ENCODE data around the gene THAP9.
"Not testable (repeated sequence)": the region's sequence is repeated elsewhere in the genome, so short reads cannot be mapped to it uniquely, and the experiment has no call there.

The THAP9 gene

GRCh38 chr4:82900411-82901182 is at the start of gene THAP9:
TSS of gene THAP9 (plus strand) at chr4:82900735. CDS start at chr4:82900803, 68 bp downstream.
- DNase-seq, result peak; percentile 97

- DNase-seq, result no peak
Observed at GRCh38 chr4:82851318-82851717, 49.2 kb upstream of the THAP9 start.

GRCh38 chr4:82851885-82852750 is 48.4 kb upstream of the THAP9 start:
- no peak for DNase-seq

- DNase-seq, result no peak
Observed at GRCh38 chr4:82852751-82853285, 47.7 kb upstream of the THAP9 start.

- DNase-seq, result not testable (repeated sequence)
Observed at GRCh38 chr4:82860487-82860886, 40.0 kb upstream of the THAP9 start.

- no peak for DNase-seq
Observed at GRCh38 chr4:82861529-82861928, 39.0 kb upstream of the THAP9 start.

GRCh38 chr4:82864336-82864979 is 36.1 kb upstream of the THAP9 start:
- DNase-seq, result no peak

- no peak for DNase-seq
Observed at GRCh38 chr4:82865592-82865991, 34.9 kb upstream of the THAP9 start.

- not testable (repeated sequence) for DNase-seq
Observed at GRCh38 chr4:82866033-82866432, 34.5 kb upstream of the THAP9 start.

- no peak for DNase-seq
Observed at GRCh38 chr4:82866706-82867385, 33.7 kb upstream of the THAP9 start.

- DNase-seq, result no peak
Observed at GRCh38 chr4:82868572-82868971, 32.0 kb upstream of the THAP9 start.

GRCh38 chr4:82885410-82885809 is 15.1 kb upstream of the THAP9 start:
- DNase-seq, result no peak

- no peak for DNase-seq
Observed at GRCh38 chr4:82886147-82886942, 14.2 kb upstream of the THAP9 start.

- DNase-seq, result no peak
Observed at GRCh38 chr4:82889287-82889686, 11.2 kb upstream of the THAP9 start.

- no peak for DNase-seq
Observed at GRCh38 chr4:82890528-82890900, 10.0 kb upstream of the THAP9 start.

GRCh38 chr4:82890901-82891706 is 9.4 kb upstream of the THAP9 start, which contains the start of gene SEC31A:
TSS of gene SEC31A (minus strand) at chr4:82891153. CDS start at chr4:82881936, 9,217 bp downstream.
- peak; percentile 99 for DNase-seq

- no peak for DNase-seq
Observed at GRCh38 chr4:82891707-82892466, 8.6 kb upstream of the THAP9 start.

GRCh38 chr4:82892467-82892802 is 8.1 kb upstream of the THAP9 start:
- no peak for DNase-seq

- DNase-seq, result no peak
Observed at GRCh38 chr4:82893942-82894341, 6.6 kb upstream of the THAP9 start.

- DNase-seq, result no peak
Observed at GRCh38 chr4:82896755-82897154, 3.8 kb upstream of the THAP9 start.

Measured in right forelimb (tissue), 1 donor.